ENCODE measurements around the gene ITPKA.

GRCh38 chr15:41462084-41462795 is 31.4 kb upstream of the ITPKA start:
- TF ChIP-seq CTCF (IDR thresholded peaks at IDR 0.05; ENCODE audit: insufficient read depth, low read length) (no peak), POLR2AphosphoS5 (IDR thresholded peaks at IDR 0.05; ENCODE audit: low read depth) (no peak), GABPA (IDR thresholded peaks at IDR 0.05; ENCODE audit: low read depth) (no peak), REST (IDR thresholded peaks at IDR 0.05; ENCODE audit: insufficient replicate concordance, low read depth) (no peak), SPI1 (IDR thresholded peaks at IDR 0.05; ENCODE audit: borderline replicate concordance, low read depth) (no peak)
